Stimulated activated CD8-positive, alpha-beta memory T cell treated with anti-CD3 and anti-CD28 coated beads, Interleukin-2, amount 100 ng/mL, for 48 hours (primary cell): ENCODE results near the gene XYLT1.

Experiments
- DNase-seq, 2 donors: peaks; one replicate each; pipeline ENCODE4 v3.0.0-alpha.2; 2020; ENCODE audit warnings: low read depth in 2 of 2

The XYLT1 gene

GRCh38 chr16:17105239-17105797, 365.4 kb downstream of the XYLT1 start:
- DNase-seq, result no peak

DNA sequence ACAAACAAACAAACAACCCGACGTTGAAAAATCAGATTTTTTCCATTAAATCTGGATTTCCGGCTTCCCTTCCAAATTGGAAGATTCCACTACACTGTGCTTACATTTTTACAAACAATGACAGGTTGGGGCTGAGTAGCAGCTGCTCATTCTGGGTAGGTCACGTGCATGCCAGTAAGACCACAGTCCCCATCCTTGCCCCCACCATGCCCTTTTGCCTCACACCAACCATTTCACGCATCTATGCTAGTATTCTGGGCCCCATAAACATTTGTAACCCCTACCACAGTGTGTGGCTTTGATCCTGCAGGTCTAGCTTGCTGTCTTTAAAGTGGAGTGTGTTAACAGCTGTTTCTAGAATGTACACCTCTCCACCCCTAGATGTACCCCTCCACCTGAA, 366.1 kb downstream of the XYLT1 start:
- DNase-seq, result no peak

DNA sequence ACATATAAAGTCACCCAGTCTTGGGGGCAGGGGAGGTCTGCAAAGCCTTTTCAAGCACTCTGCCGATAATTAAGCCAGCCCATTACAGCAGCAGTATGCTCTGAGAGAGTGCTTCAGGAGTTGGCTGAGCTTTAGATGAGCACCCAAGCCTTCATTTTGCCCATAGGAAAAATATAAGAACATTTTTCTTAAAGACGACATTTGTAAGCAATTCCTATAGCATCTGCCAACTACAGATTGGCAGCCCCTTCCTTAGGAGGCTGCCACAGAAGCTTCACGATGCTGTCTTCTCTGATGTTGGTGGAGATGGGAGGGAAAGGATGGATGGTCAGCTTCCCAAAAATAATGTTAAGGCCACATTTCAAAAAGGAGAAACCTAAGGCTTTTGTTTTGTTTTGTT, 367.5 kb downstream of the XYLT1 start:
- no peak for DNase-seq

DNA sequence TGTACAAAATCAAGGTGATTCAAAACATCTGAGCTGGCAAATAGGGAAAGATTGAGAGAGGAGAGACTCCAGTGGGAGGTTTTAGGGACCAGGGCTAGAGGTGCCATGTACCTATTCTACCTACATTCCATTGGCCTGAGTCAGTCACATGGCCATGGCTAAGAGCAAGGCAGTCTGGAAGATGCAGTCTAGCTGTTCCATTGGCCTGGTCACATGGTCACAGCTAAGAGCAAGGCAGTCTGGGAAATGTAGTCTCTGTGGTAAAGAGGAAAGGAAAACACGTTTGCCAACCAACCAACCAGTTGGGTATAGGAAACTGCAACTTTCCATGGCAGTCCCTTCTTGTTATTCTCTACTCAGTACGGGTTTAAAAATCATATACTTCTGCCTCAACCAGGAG, 369.1 kb downstream of the XYLT1 start:
- no peak for DNase-seq

- DNase-seq, result no peak
These were observed 372.1 kb downstream of the XYLT1 start for GRCh38 chr16:17098685-17099084.

DNA sequence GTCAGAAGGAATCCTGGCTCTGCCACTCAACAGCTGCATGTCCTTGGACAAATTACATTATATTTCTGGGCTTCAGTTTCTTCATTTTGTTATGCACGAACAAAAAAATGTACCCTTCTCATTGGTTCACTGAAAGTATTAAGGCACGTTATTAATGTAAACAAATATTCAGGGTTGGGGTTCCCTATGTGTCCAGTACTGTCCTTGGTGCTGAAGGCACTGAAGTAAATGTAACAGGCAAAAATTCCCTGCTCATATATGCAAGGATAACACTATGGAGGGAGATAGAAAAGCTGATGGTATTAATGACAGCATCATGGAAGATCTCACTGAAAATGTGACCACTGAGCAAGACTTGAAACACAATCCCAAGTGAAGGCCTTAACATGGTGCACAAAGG, 386.6 kb downstream of the XYLT1 start:
- no peak for DNase-seq

DNA sequence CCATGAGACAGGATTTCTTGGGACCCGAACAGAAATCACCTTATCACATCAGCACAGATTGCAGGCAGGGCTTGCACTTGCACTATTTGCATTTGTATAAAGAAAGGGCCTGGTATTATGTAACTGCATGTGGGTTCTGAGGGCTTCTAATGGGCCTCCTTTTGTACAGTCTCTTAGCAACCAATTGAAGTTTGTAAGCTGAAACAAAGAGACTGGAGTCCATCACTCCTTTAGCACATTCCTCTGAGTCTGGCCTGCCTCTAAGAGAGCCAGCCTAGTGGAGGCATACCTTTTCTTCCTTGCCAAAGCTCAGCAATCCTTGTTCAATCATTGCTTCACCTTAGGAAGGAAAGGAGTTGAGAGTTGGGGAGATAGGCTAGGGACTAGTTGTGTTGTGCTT, 387.1 kb downstream of the XYLT1 start:
- no peak for DNase-seq

GRCh38 chr16:17082095-17082882, 388.5 kb downstream of the XYLT1 start:
- no peak for DNase-seq

DNA sequence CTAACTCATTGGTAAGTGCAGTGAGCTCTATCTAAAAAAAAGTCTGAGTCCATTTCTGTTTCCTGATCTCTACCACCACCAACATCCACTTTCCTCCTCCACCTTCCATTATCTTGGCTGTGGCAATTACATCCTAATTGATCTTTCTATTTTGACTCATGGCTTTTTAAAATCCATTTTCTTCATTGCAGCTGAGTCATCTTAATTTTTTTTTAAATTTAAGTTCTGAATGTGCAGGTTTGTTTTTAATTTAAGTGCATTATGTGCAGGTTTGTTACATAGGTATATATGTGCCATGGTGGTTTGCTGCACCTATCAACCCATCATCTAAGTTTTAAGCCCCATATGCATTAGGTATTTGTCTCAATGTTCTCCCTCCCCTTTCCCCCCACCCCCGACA, 390.7 kb downstream of the XYLT1 start:
- DNase-seq, result no peak

DNA sequence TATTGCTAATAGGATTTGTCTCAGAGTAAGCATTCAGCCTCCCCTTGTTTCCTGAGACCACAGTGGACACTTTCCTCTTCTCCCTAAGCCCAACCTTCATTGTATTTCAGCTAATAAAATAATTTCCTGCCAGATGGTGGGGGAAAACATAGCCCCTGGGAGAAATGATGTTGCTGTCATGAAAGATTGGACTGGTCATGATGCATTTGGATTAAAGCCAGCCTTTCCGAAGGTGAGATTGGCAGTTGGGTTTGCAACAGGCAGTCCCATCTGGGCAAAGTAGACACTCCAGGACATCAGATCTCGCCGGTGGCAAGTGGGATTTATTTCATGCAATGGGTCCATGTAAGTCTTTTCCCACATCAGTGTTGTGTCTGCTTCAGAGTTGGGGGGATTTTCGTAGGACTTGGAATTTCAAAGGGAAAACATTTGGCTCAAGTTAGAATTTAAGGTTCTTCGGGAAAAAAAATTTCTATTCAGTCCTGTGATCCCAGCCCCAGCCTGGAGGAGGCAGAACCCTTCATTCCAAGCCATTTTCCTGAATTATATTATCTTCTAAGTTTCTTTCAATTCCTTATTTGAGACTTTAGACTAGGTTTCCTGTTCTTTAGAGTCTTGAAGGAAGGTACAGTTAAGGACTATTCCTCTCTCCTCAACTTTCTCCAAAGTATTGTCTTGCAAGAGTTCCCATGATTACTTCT, 391.7 kb downstream of the XYLT1 start:
- no peak for DNase-seq

GRCh38 chr16:17076818-17077498, 393.8 kb downstream of the XYLT1 start:
- DNase-seq, result no peak

- DNase-seq, result no peak
These were observed 394.5 kb downstream of the XYLT1 start for GRCh38 chr16:17076092-17076754.

DNA sequence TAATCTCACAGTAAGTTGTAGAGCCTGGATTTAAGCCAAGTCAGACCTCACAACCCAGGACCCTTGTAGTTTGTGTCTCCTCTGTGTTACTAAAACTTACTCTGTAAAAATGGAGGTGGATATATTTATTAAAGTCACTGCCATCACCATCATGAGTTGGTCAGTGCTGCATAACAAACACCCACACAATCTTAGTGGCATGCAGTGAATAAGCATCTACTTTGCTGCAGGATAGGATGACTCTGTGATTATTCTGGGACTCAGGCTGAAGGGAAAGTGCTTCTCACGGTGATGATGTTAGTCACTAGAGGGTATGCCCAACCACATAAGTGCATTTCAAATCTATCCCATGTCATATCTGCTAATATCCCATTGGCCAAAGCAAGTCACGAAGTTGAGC, 398.7 kb downstream of the XYLT1 start:
- no peak for DNase-seq

GRCh38 chr16:17070882-17071592, 399.7 kb downstream of the XYLT1 start:
- DNase-seq, result peak; percentile 57 to 74

DNA sequence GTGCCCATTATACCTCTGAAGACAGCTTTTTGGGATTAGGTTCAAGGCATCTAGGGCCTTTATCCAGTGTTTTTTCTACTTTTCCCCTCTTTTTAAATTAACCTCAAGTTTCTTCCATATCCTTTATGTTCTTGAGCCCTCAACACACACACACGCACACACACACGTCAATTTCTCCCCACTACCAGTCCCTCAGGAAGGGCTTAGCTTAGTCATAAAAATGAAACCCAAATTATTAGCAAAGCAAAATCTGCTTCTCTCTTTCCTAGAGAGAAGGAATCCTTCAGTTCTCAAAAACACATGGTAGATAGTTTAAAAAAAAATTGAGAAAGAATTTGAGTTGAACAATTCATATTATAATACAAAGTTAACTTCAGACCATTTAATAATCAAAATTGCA, 401.1 kb downstream of the XYLT1 start:
- DNase-seq, result no peak

DNA sequence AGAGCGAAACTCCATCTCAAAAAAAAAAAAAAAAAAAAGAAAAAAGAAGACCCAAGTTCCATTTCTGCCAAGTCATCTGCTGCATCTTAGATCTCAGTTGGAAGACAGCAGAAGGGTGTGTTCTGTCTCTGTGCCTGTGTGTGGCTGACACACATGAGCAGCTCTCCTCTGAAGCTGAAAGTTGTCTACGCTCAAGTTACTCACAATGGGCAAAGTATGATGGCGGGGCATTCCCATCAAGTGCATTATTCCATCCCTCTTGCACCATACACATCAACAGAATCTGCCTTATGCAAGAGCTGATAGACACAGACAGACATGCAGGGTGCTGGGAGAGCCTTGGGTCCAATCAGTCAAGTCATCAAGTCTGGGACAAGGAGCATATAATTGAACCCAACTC, 402.2 kb downstream of the XYLT1 start:
- no peak for DNase-seq

DNA sequence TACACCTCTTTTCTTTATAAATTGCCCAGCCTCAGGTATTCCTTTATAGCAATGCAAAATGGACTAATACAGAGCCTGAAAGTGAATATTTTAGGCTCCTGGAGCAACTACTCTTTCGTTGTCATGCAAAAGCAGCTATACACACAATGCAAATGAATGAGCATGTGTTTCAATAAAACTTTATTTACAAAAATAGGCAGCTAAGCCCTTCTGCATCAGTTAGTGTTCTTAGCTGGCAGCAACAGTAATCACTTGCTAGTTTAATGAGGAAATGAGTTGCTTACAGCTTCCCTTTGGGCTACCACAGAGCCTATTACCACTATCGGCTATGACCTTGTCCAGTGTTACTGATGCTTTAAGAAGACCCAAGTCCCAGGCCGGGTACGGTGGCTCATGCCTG, 402.9 kb downstream of the XYLT1 start:
- no peak for DNase-seq

DNA sequence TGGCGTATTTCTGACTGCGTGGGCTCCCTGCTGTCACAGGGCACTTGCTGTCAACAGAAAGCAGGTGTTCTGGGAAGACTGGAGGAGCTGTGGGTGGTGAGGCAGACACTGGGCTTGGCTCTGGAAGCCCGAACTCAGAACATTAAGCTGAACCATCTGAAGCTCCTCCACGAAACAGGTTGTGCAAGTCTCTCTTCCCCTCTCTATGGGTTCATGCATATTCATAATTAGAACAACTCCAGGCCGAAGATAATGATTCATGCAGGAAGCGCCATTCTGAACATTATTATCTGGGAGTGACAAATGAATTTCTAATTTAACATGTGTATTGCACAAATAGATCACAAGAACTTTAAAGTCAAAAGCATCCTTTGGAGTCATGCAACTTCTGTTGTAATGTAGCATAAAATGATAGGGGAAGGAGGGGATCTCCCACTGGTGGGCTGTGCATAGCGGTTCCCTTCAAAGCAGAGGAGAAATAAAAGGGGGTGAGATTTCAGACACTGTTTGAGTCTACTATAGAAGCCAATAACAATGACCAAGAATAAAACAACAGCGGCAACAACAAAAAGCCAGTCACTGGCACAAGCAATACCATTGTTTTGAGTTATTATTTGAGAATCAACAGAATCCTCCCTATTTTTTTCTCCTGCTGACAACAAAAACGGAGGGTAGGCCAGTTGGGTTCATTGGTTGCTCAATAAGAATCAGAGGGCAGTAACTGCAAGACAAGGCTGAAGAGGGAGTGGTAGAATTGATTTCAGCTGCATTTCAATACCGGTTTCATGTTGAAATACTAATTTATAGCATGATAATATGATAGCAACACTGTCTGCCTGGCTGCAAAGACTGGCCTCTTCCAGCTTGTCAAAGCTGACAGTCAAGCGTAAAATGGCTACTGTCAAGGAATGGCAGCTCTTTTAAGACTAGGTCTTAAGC, 407.3 kb downstream of the XYLT1 start:
- no peak for DNase-seq

GRCh38 chr16:17062676-17063075, 408.1 kb downstream of the XYLT1 start:
- DNase-seq, result no peak

GRCh38 chr16:17061326-17061725, 409.4 kb downstream of the XYLT1 start:
- DNase-seq, result no peak
